SK-N-SH treated with all-trans-retinoic acid at 6 μM for 48 hours (cell line): ENCODE results near the gene GLP2R.

Source experiments
- ATAC-seq: fragments of 200-7000 bp; cut with Tn5 transposase; 3 replicates; pipeline ENCODE4 v1.9.1; 2020; ENCODE audit warnings: mild to moderate bottlenecking, moderate library complexity
- ARNTL ChIP-seq: fragments of 450-650 bp; formaldehyde crosslinking; IDR thresholded peaks from 2 replicates; pipeline ENCODE4 v1.5.0; 2020; ENCODE audit warnings: low read depth, mild to moderate bottlenecking, moderate library complexity, borderline replicate concordance
- BACH2 ChIP-seq: fragments of 250-450 bp; sonication (Bioruptor Pico); IDR thresholded peaks from 2 replicates; pipeline ENCODE4 v1.9.0; 2021; ENCODE audit warnings: mild to moderate bottlenecking, borderline replicate concordance
- CREB5 ChIP-seq: fragments of 250-450 bp; sonication (Bioruptor Pico); IDR thresholded peaks from 2 replicates; pipeline ENCODE4 v1.5.1; 2020; ENCODE audit warnings: low read depth, mild to moderate bottlenecking, moderate library complexity
- CSDC2 ChIP-seq: fragments of 250-450 bp; sonication (Bioruptor Pico); IDR thresholded peaks from 2 replicates; pipeline ENCODE4 v1.5.0; 2020; ENCODE audit warnings: mild to moderate bottlenecking, moderate library complexity
- ESRRG ChIP-seq: fragments of 250-450 bp; sonication (Bioruptor Pico); IDR thresholded peaks from 2 replicates; pipeline ENCODE4 v1.6.1; 2021; ENCODE audit warnings: mild to moderate bottlenecking
- GLIS3 ChIP-seq: fragments of 250-450 bp; sonication (Bioruptor Pico); IDR thresholded peaks from 2 replicates; pipeline ENCODE4 v1.5.0; 2020; ENCODE audit warnings: mild to moderate bottlenecking, moderate library complexity
- ISL1 ChIP-seq: fragments of 250-450 bp; sonication (Bioruptor Pico); IDR thresholded peaks from 2 replicates; pipeline ENCODE4 v2.1.2; 2022; ENCODE audit warnings: mild to moderate bottlenecking, moderate library complexity
- OSR1 ChIP-seq: fragments of 250-450 bp; sonication (Bioruptor Pico); IDR thresholded peaks from 2 replicates; pipeline ENCODE4 v1.8.0; 2022; ENCODE audit warnings: moderate library complexity, mild to moderate bottlenecking, inconsistent platforms
- POU6F1 ChIP-seq: fragments of 250-450 bp; sonication (Bioruptor Pico); IDR thresholded peaks from 2 replicates; pipeline ENCODE4 v1.8.0; 2021; ENCODE audit warnings: low read depth, mild to moderate bottlenecking, moderate library complexity, borderline replicate concordance
- PPARA ChIP-seq: fragments of 250-450 bp; sonication (Bioruptor Pico); IDR thresholded peaks from 2 replicates; pipeline ENCODE4 v1.5.0; 2020; ENCODE audit warnings: mild to moderate bottlenecking, borderline replicate concordance
- RARB ChIP-seq: fragments of 250-450 bp; sonication (Bioruptor Pico); IDR thresholded peaks from 2 replicates; pipeline ENCODE4 v1.8.0; 2021; ENCODE audit warnings: mild to moderate bottlenecking, moderate library complexity
- SNAI2 ChIP-seq: fragments of 250-450 bp; sonication (Bioruptor Pico); IDR thresholded peaks from 2 replicates; pipeline ENCODE4 v1.5.0; 2020; ENCODE audit warnings: mild to moderate bottlenecking, moderate library complexity
- TCF4 ChIP-seq: fragments of 250-450 bp; sonication (Bioruptor Pico); IDR thresholded peaks from 2 replicates; pipeline ENCODE4 v1.8.0; 2021; ENCODE audit warnings: mild to moderate bottlenecking, moderate library complexity, borderline replicate concordance
- TOX ChIP-seq: fragments of 250-450 bp; sonication (Bioruptor Pico); IDR thresholded peaks from 2 replicates; pipeline ENCODE4 v1.8.0; 2021; ENCODE audit warnings: mild to moderate bottlenecking, moderate library complexity, borderline replicate concordance
- TSHZ2 ChIP-seq: fragments of 250-450 bp; sonication (Bioruptor Pico); IDR thresholded peaks from 2 replicates; pipeline ENCODE4 v1.5.0; 2020; ENCODE audit warnings: mild to moderate bottlenecking, moderate library complexity
- ZC3H10 ChIP-seq: fragments of 250-450 bp; sonication (Bioruptor Pico); IDR thresholded peaks from 2 replicates; pipeline ENCODE4 v1.5.1; 2021; ENCODE audit warnings: mild to moderate bottlenecking, moderate library complexity
- ZFP3 ChIP-seq: fragments of 250-450 bp; sonication (Bioruptor Pico); IDR thresholded peaks from 2 replicates; pipeline ENCODE4 v1.5.0; 2020; ENCODE audit warnings: mild to moderate bottlenecking, moderate library complexity
- ZFP30 ChIP-seq: fragments of 450-650 bp; formaldehyde crosslinking; IDR thresholded peaks from 2 replicates; pipeline ENCODE4 v1.5.0; 2022; ENCODE audit warnings: mild to moderate bottlenecking, moderate library complexity
- ZNF565 ChIP-seq: fragments of 450-650 bp; formaldehyde crosslinking; conservative IDR thresholded peaks from 2 replicates; pipeline ENCODE4 v1.5.0; 2020; ENCODE audit warnings: low read depth, mild to moderate bottlenecking, moderate library complexity
- ZNF70 ChIP-seq: fragments of 450-650 bp; formaldehyde crosslinking; IDR thresholded peaks from 2 replicates; pipeline ENCODE4 v1.5.0; 2020; ENCODE audit warnings: mild to moderate bottlenecking, moderate library complexity
- TF ChIP-seq, protein P1 (sequence below): fragments of 250-450 bp; sonication (Bioruptor Pico); IDR thresholded peaks from 2 replicates; pipeline ENCODE4 v1.8.0; 2020; ENCODE audit warnings: mild to moderate bottlenecking, moderate library complexity, borderline replicate concordance
- TF ChIP-seq, protein P2 (sequence below): fragments of 250-450 bp; sonication (Bioruptor Pico); IDR thresholded peaks from 2 replicates; pipeline ENCODE4 v1.5.1; 2021; ENCODE audit warnings: mild to moderate bottlenecking, moderate library complexity

Gene GLP2R

GRCh38 chr17:9845306-9845705, 19.6 kb downstream of the GLP2R start:
- no peak for ATAC-seq
- TF ChIP-seq TOX (CRISPR knock-in tag): no peak

GRCh38 chr17:9850151-9850550, 24.4 kb downstream of the GLP2R start:
- no peak for TF ChIP-seq POU6F1 (CRISPR knock-in tag)
- TF ChIP-seq ZFP30 (CRISPR knock-in tag): no peak
- TF ChIP-seq, protein P1, sequence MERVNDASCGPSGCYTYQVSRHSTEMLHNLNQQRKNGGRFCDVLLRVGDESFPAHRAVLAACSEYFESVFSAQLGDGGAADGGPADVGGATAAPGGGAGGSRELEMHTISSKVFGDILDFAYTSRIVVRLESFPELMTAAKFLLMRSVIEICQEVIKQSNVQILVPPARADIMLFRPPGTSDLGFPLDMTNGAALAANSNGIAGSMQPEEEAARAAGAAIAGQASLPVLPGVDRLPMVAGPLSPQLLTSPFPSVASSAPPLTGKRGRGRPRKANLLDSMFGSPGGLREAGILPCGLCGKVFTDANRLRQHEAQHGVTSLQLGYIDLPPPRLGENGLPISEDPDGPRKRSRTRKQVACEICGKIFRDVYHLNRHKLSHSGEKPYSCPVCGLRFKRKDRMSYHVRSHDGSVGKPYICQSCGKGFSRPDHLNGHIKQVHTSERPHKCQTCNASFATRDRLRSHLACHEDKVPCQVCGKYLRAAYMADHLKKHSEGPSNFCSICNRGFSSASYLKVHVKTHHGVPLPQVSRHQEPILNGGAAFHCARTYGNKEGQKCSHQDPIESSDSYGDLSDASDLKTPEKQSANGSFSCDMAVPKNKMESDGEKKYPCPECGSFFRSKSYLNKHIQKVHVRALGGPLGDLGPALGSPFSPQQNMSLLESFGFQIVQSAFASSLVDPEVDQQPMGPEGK: no peak
- TF ChIP-seq ARNTL: no peak
- TF ChIP-seq ISL1 (CRISPR knock-in tag): no peak
- TF ChIP-seq CREB5 (CRISPR knock-in tag): no peak
- TF ChIP-seq ZC3H10 (CRISPR knock-in tag): no peak
- no peak for TF ChIP-seq SNAI2 (CRISPR knock-in tag)
- TF ChIP-seq GLIS3 (CRISPR knock-in tag): no peak
- TF ChIP-seq ZFP3 (CRISPR knock-in tag): no peak
- TF ChIP-seq BACH2 (CRISPR knock-in tag): no peak
- TF ChIP-seq CSDC2 (CRISPR knock-in tag): no peak
- no peak for TF ChIP-seq ESRRG (CRISPR knock-in tag)
- no peak for TF ChIP-seq TSHZ2 (CRISPR knock-in tag)
- TF ChIP-seq TCF4 (CRISPR knock-in tag): no peak
- TF ChIP-seq TOX (CRISPR knock-in tag): no peak
- TF ChIP-seq OSR1 (CRISPR knock-in tag): no peak
- no peak for TF ChIP-seq ZNF565 (CRISPR knock-in tag)
- TF ChIP-seq PPARA: no peak
- no peak for TF ChIP-seq ZNF70
- no peak for ATAC-seq

DNA sequence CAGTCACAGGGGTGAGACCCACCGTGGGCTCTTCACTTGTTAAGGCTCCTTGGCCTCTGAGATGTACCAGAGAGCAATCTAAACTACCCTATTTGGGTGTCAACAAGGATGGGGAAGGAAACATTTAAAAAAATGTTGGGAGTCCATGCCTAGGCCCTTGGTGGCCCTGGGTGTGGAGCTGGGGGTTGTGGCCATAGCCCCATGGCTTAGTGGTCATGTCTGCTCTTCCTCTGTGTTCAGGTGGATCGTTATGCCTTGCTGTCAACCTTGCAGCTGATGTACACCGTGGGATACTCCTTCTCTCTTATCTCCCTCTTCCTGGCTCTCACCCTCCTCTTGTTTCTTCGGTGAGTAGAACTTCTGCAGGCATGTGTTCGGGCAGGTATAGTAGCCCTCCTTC, 28.5 kb downstream of the GLP2R start:
- no peak for TF ChIP-seq GLIS3 (CRISPR knock-in tag)
- ATAC-seq: no peak

DNA sequence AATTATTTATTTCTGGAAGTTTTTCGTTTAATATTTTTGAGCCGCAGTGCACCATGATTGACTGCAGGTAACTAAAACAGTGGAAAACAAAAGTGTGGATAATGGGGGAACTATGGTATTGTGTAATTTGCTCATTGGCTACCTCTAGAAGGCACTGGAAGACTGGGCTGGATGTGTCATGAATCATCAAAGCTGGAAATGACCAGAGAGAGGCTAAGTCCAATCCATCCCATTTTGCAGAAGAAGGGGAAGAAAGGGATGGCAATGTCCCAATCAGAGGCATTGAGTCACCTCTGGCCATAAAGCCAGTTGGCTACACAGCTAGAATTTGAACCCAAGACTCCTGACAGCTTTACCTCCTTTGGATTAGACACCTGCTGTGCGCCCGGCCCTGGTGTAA, 29.3 kb downstream of the GLP2R start:
- ATAC-seq: no peak
- TF ChIP-seq ESRRG (CRISPR knock-in tag): no peak
- no peak for TF ChIP-seq POU6F1 (CRISPR knock-in tag)
- TF ChIP-seq TOX (CRISPR knock-in tag): no peak
- TF ChIP-seq RARB (CRISPR knock-in tag): no peak
- no peak for TF ChIP-seq ISL1 (CRISPR knock-in tag)
- TF ChIP-seq BACH2 (CRISPR knock-in tag): no peak
- TF ChIP-seq, protein P2, sequence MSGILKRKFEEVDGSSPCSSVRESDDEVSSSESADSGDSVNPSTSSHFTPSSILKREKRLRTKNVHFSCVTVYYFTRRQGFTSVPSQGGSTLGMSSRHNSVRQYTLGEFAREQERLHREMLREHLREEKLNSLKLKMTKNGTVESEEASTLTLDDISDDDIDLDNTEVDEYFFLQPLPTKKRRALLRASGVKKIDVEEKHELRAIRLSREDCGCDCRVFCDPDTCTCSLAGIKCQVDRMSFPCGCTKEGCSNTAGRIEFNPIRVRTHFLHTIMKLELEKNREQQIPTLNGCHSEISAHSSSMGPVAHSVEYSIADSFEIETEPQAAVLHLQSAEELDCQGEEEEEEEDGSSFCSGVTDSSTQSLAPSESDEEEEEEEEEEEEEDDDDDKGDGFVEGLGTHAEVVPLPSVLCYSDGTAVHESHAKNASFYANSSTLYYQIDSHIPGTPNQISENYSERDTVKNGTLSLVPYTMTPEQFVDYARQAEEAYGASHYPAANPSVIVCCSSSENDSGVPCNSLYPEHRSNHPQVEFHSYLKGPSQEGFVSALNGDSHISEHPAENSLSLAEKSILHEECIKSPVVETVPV (CRISPR knock-in tag): no peak
- TF ChIP-seq PPARA: no peak
- no peak for TF ChIP-seq TSHZ2 (CRISPR knock-in tag)
- TF ChIP-seq SNAI2 (CRISPR knock-in tag): no peak
- no peak for TF ChIP-seq CREB5 (CRISPR knock-in tag)
